Myocyte (in vitro differentiated cells): ENCODE results near the gene RIPK3. TPM values are rescaled to one million over a fixed set of nuclear protein-coding genes. Genes with fewer than 3 reads are reported as not detected.
"Not testable (repeated sequence)": the region's sequence is repeated elsewhere in the genome, so short reads cannot be mapped to it uniquely, and the experiment has no call there.

Experiments used
- DNase-seq: peaks from one replicate; pipeline ENCODE4 v3.0.0-alpha.2; 2012; ENCODE audit warnings: low read depth
- total RNA-seq: library from RNA; depleted of rRNA; stranded (reverse); fragments of >200 nt; gene quantifications from 2 replicates; pipeline ENCODE4 v1.2.3, GENCODE V29; 2014

RIPK3 gene
- total RNA-seq, 1 donor from 2014 or later, result not detected

- no peak for DNase-seq
These were observed 30.3 kb upstream of the RIPK3 start for GRCh38 chr14:24369907-24370687.

GRCh38 chr14:24369463-24369862, 29.7 kb upstream of the RIPK3 start:
- no peak for DNase-seq

- DNase-seq, result peak; percentile 63
These were observed 28.9 kb upstream of the RIPK3 start for GRCh38 chr14:24368562-24369252.

GRCh38 chr14:24368212-24368561, 28.4 kb upstream of the RIPK3 start:
- DNase-seq, result no peak

GRCh38 chr14:24367514-24368211, 27.9 kb upstream of the RIPK3 start, which contains the start of gene NFATC4:
Gene NFATC4, plus strand, starts transcription at chr14:24368184. Its CDS starts 157 bp downstream, at chr14:24368341.
- DNase-seq, result peak; percentile 88

GRCh38 chr14:24366721-24367513, 27.1 kb upstream of the RIPK3 start:
- DNase-seq, result peak; percentile 88

- no peak for DNase-seq
These were observed 26.6 kb upstream of the RIPK3 start for GRCh38 chr14:24366413-24366720.

- peak; percentile 92 for DNase-seq
These were observed 26.0 kb upstream of the RIPK3 start for GRCh38 chr14:24365600-24366412.

- peak; percentile 65 for DNase-seq
These were observed 25.1 kb upstream of the RIPK3 start for GRCh38 chr14:24364841-24365240.

- DNase-seq, result no peak
These were observed 23.6 kb upstream of the RIPK3 start for GRCh38 chr14:24363401-24363800.

GRCh38 chr14:24362241-24362960, 22.6 kb upstream of the RIPK3 start:
- no peak for DNase-seq

- no peak for DNase-seq
These were observed 21.5 kb upstream of the RIPK3 start for GRCh38 chr14:24361326-24361725.

GRCh38 chr14:24360281-24360680, 20.5 kb upstream of the RIPK3 start:
- DNase-seq, result no peak

GRCh38 chr14:24356208-24356607, 16.4 kb upstream of the RIPK3 start:
- DNase-seq, result no peak

GRCh38 chr14:24355009-24355408, 15.2 kb upstream of the RIPK3 start:
- DNase-seq, result no peak

- not testable (repeated sequence) for DNase-seq
These were observed 14.7 kb upstream of the RIPK3 start for GRCh38 chr14:24354482-24354825.

GRCh38 chr14:24353559-24354481, 14.0 kb upstream of the RIPK3 start:
- peak; percentile 27 for DNase-seq

- DNase-seq, result peak; percentile 43
These were observed 11.7 kb upstream of the RIPK3 start for GRCh38 chr14:24351517-24351916.

GRCh38 chr14:24349742-24350141, 10.0 kb upstream of the RIPK3 start:
- DNase-seq, result no peak
